Body of pancreas (tissue), 4 donors: ENCODE measurements around the gene SHC1.
A peak's percentile ranks its signal among the peaks of the same experiment; 100 is the strongest.

Experiments
- POLR2A ChIP-seq, 3 donors: fragments of 450-650 bp; IDR thresholded peaks; one replicate each; pipeline ENCODE4 v1.6.1; 2016; ENCODE audit warnings: antibody characterized with exemption in 3 of 3, mild to moderate bottlenecking in 2 of 3
- TF ChIP-seq, protein P1 (sequence below), 7 experiments: fragments of 450-650 bp in 4 of 7; fragments of 200-600 bp in 3 of 7; sonication (generic) in 3 of 7; IDR thresholded peaks; one replicate each; pipeline ENCODE4 v1.5.1; 2016 to 2019; ENCODE audit warnings: antibody characterized with exemption in 7 of 7

DNA sequence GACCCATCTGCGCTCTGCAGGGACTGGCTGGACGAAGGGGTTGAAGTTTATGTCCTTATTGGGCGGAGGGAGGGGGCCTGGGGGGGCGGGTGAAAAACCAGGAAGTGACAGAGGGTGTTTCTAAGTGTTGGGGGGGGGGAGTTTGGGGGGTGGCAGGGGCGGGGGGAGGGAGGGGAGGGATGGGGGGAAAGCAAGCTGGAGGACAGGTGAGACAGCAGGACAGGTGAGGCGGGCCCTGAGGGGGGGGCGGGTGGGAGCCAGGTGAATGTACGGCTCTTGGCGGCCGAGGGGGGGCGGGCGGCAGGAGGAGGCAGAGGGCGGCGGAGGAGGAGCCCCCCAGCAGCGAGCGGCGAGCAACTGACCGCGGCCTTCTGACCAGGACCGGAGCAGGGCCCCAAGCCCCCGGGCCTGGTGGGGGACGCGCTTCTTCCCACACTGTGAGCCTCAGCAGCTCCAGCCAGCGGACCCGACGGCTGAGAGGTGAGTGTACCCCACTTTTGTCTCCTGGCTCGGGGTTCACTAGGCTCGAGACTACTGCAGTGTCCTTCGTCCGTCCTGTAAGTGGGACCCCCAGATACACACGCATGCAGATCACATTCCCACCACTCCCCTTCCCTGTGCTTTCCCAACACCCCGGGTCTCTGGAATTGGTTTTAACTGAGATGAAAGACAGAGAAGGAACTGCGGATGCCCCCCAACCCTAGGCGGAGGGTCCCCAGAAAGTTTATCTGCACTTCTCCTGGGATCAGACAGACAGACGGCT is 32.1 kb upstream of the SHC1 start, which contains the start of gene ZBTB7B:
- TF ChIP-seq, protein P1, sequence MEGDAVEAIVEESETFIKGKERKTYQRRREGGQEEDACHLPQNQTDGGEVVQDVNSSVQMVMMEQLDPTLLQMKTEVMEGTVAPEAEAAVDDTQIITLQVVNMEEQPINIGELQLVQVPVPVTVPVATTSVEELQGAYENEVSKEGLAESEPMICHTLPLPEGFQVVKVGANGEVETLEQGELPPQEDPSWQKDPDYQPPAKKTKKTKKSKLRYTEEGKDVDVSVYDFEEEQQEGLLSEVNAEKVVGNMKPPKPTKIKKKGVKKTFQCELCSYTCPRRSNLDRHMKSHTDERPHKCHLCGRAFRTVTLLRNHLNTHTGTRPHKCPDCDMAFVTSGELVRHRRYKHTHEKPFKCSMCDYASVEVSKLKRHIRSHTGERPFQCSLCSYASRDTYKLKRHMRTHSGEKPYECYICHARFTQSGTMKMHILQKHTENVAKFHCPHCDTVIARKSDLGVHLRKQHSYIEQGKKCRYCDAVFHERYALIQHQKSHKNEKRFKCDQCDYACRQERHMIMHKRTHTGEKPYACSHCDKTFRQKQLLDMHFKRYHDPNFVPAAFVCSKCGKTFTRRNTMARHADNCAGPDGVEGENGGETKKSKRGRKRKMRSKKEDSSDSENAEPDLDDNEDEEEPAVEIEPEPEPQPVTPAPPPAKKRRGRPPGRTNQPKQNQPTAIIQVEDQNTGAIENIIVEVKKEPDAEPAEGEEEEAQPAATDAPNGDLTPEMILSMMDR (IDR thresholded peaks at IDR 0.05): peak in 1 of 7 experiments; percentile 5
- peak; percentile 12 to 53 (median 33) for TF ChIP-seq POLR2A (IDR thresholded peaks at IDR 0.05)
